IgD-negative memory B cell (primary cell): ENCODE results near the gene TMTC4. TPM values are rescaled to one million over a fixed set of nuclear protein-coding genes. Genes with fewer than 3 reads are reported as not detected.

Source experiments
- H3K27ac Mint-ChIP-seq, 3 donors: one replicate each; pipeline ENCODE4 v1.8.0; 2020 to 2022; ENCODE audit warnings: mild to moderate bottlenecking in 3 of 3, mixed read lengths in 3 of 3, moderate library complexity in 1 of 3
- H3K27me3 Mint-ChIP-seq: one replicate; pipeline ENCODE4 v1.8.0; 2021; ENCODE audit warnings: mixed read lengths
- H3K36me3 Mint-ChIP-seq: one replicate; pipeline ENCODE4 v1.8.0; 2020; ENCODE audit warnings: mild to moderate bottlenecking, mixed read lengths
- H3K4me1 Mint-ChIP-seq, 3 donors: one replicate each; pipeline ENCODE4 v1.8.0; 2020 to 2022; ENCODE audit warnings: mixed read lengths in 3 of 3, mild to moderate bottlenecking in 1 of 3
- H3K4me3 Mint-ChIP-seq, 4 donors: one replicate each; pipeline ENCODE4 v1.8.0; 2020 to 2022; ENCODE audit warnings: mild to moderate bottlenecking in 4 of 4, mixed read lengths in 4 of 4, moderate library complexity in 3 of 4
- H3K9me3 Mint-ChIP-seq, 3 donors: one replicate each; pipeline ENCODE4 v1.8.0; 2020 to 2021; ENCODE audit warnings: mixed read lengths in 3 of 3, mild to moderate bottlenecking in 1 of 3
- polyA plus RNA-seq: library from polyadenylated mRNA; unstranded; fragments of 300-500 nt; fragmentation: Illumina TruSeq; gene quantifications from one replicate; pipeline ENCODE4 v1.2.3, GENCODE V29; 2021

TMTC4 gene
- polyA plus RNA-seq, 1 donor from 2014 or later, result 4.8 TPM

GRCh38 chr13:100563779-100564178, 110.8 kb downstream of the TMTC4 start:
- Mint-ChIP-seq H3K9me3 (peaks cover 0 to 2% (median 0%) of the 10 kb centered on the region in 3 donors), H3K27ac (no peak overlapping the region), H3K36me3 (peaks cover 13% of the 10 kb centered on the region)

GRCh38 chr13:100561599-100562204, 112.9 kb downstream of the TMTC4 start:
- Mint-ChIP-seq H3K27me3 (no peaks in the 10 kb centered on the region), H3K4me1 (peaks cover 0 to 2% (median 0%) of the 10 kb centered on the region in 3 donors), H3K27ac (no peak overlapping the region), H3K36me3 (peaks cover 8% of the 10 kb centered on the region), H3K4me3 (no peak overlapping the region), H3K9me3 (no peaks in the 10 kb centered on the region)

More at GRCh38 chr13:100563779-100564178, 110.8 kb downstream of the TMTC4 start:
- Mint-ChIP-seq H3K4me3 (no peak overlapping the region), H3K27me3 (no peaks in the 10 kb centered on the region), H3K4me1 (peaks cover 0 to 3% (median 0%) of the 10 kb centered on the region in 3 donors)

GRCh38 chr13:100561158-100561499, 113.5 kb downstream of the TMTC4 start:
- Mint-ChIP-seq H3K27me3 (no peaks in the 10 kb centered on the region), H3K9me3 (no peaks in the 10 kb centered on the region), H3K36me3 (peaks cover 8% of the 10 kb centered on the region), H3K27ac (no peak overlapping the region), H3K4me3 (no peak overlapping the region), H3K4me1 (peaks cover 0 to 2% (median 0%) of the 10 kb centered on the region in 3 donors)

GRCh38 chr13:100560498-100561157, 114.0 kb downstream of the TMTC4 start:
- Mint-ChIP-seq H3K27ac (no peak overlapping the region), H3K9me3 (no peaks in the 10 kb centered on the region), H3K27me3 (no peaks in the 10 kb centered on the region)

DNA sequence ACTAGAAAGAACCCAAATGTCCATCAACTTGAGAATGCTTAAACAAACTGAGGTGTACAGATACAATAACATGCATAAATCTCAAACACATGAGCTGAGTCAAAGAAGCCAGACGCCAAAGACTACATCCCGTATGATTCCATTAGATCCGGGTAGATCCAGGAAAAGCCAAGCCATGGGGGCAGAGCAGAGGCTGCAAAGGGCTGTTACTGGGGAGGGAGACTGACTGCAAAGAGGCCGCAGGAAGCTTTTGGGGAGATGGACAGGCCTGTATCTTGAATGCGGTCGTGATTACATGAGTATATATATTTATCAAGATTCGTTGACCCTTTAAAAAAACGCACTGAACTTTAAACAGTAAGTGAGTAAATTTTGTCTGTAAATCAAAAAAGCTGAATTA, 114.7 kb downstream of the TMTC4 start:
- no peaks in the 10 kb centered on the region for H3K27me3 Mint-ChIP-seq
- no peak overlapping the region for H3K27ac Mint-ChIP-seq
- H3K36me3 Mint-ChIP-seq, result peaks cover 5% of the 10 kb centered on the region
- H3K4me3 Mint-ChIP-seq, result no peak overlapping the region
- peaks cover 0 to 2% (median 0%) of the 10 kb centered on the region in 3 donors for H3K4me1 Mint-ChIP-seq
- H3K9me3 Mint-ChIP-seq, result no peaks in the 10 kb centered on the region

More at GRCh38 chr13:100560498-100561157, 114.0 kb downstream of the TMTC4 start:
- no peak overlapping the region for H3K4me3 Mint-ChIP-seq
- H3K4me1 Mint-ChIP-seq, result peaks cover 0 to 2% (median 0%) of the 10 kb centered on the region in 3 donors
- peaks cover 5% of the 10 kb centered on the region for H3K36me3 Mint-ChIP-seq

Other genes with a start within 250 kb of the TMTC4 start
- gene GGACT, start 86.0 kb downstream of the TMTC4 start, polyA plus RNA-seq, result 5.8 TPM